GM23338 (cell line): ENCODE results near the gene L3MBTL4. TPM values are rescaled to one million over a fixed set of nuclear protein-coding genes. Genes with fewer than 3 reads are reported as not detected.

Source experiments
- ATAC-seq: fragments of 200-7000 bp; cut with Tn5 transposase; 3 replicates; pipeline ENCODE4 v1.9.1; 2020
- DNase-seq: peaks from one replicate; pipeline ENCODE4 v3.0.0-alpha.2; 2015; ENCODE audit warnings: low spot score
- H2AFZ ChIP-seq: fragments of 200-600 bp; sonication (generic); 2 replicates; pipeline ENCODE4 v1.8.0; 2016; ENCODE audit warnings: antibody characterized with exemption, mild to moderate bottlenecking, moderate library complexity
- H3F3A ChIP-seq: fragments of 200-600 bp; sonication (generic); replicated peaks from 2 replicates; pipeline ENCODE4 v1.8.0; 2017; ENCODE audit warnings: antibody characterized with exemption, mixed run types, low read depth
- H3K27ac ChIP-seq: fragments of 200-600 bp; sonication (generic); 2 replicates; pipeline ENCODE4 v1.6.1; 2016; ENCODE audit warnings: low read depth
- H3K27me3 ChIP-seq: fragments of 200-600 bp; sonication (generic); 2 replicates; pipeline ENCODE4 v1.8.0; 2016; ENCODE audit warnings: mild to moderate bottlenecking, mixed run types, moderate library complexity; ENCODE audit not compliant: insufficient read depth
- H3K36me3 ChIP-seq: fragments of 200-600 bp; sonication (generic); 2 replicates; pipeline ENCODE4 v1.8.0; 2016; ENCODE audit warnings: mild to moderate bottlenecking; ENCODE audit not compliant: insufficient read depth
- H3K4me1 ChIP-seq: fragments of 200-600 bp; sonication (generic); 2 replicates; pipeline ENCODE4 v1.8.0; 2016; ENCODE audit warnings: mild to moderate bottlenecking, moderate library complexity; ENCODE audit not compliant: insufficient read depth
- H3K4me2 ChIP-seq: fragments of 200-600 bp; sonication (generic); 2 replicates; pipeline ENCODE4 v1.7.1; 2017; ENCODE audit warnings: mixed run types
- H3K4me3 ChIP-seq: fragments of 200-600 bp; sonication (generic); 2 replicates; pipeline ENCODE4 v1.6.1; 2016; ENCODE audit warnings: mixed run types
- H3K79me2 ChIP-seq: fragments of 200-600 bp; sonication (generic); replicated peaks from 2 replicates; pipeline ENCODE4 v1.8.0; 2017; ENCODE audit warnings: mild to moderate bottlenecking; ENCODE audit not compliant: insufficient read depth
- H3K9me2 ChIP-seq: fragments of 200-600 bp; sonication (generic); 2 replicates; pipeline ENCODE4 v1.8.0; 2017; ENCODE audit not compliant: insufficient read depth
- H4K20me1 ChIP-seq: fragments of 200-600 bp; sonication (generic); replicated peaks from 2 replicates; pipeline ENCODE4 v1.8.0; 2017; ENCODE audit warnings: mild to moderate bottlenecking; ENCODE audit not compliant: insufficient read depth
- H3K27ac Mint-ChIP-seq: 2 replicates; pipeline ENCODE4 v1.8.0; 2020; ENCODE audit warnings: inconsistent platforms, mild to moderate bottlenecking, moderate library complexity, mixed read lengths
- H3K27me3 Mint-ChIP-seq: 3 replicates; pipeline ENCODE4 v1.8.0; 2022; ENCODE audit warnings: low read depth, mild to moderate bottlenecking, moderate library complexity, mixed read lengths, inconsistent platforms; ENCODE audit not compliant: insufficient read depth, poor library complexity
- H3K36me3 Mint-ChIP-seq: 3 replicates; pipeline ENCODE4 v1.8.0; 2021; ENCODE audit warnings: low read depth, mild to moderate bottlenecking, inconsistent platforms, moderate library complexity, mixed read lengths
- H3K4me1 Mint-ChIP-seq: 3 replicates; pipeline ENCODE4 v1.8.0; 2020; ENCODE audit warnings: mild to moderate bottlenecking, inconsistent platforms, mixed read lengths
- H3K4me3 Mint-ChIP-seq: 3 replicates; pipeline ENCODE4 v1.8.0; 2021; ENCODE audit warnings: moderate library complexity, mild to moderate bottlenecking, inconsistent platforms, mixed read lengths
- H3K9me3 Mint-ChIP-seq: 3 replicates; pipeline ENCODE4 v1.8.0; 2020; ENCODE audit warnings: moderate library complexity, mild to moderate bottlenecking, inconsistent platforms, mixed read lengths
- CREB1 ChIP-seq: fragments of 250-450 bp; sonication (Bioruptor Pico); IDR thresholded peaks from 2 replicates; pipeline ENCODE4 v1.5.0; 2020; ENCODE audit warnings: low read depth, mild to moderate bottlenecking, moderate library complexity
- EZH2phosphoT487 ChIP-seq: fragments of 200-600 bp; sonication (generic); IDR thresholded peaks from one replicate; pipeline ENCODE4 v1.8.1; 2018; ENCODE audit warnings: antibody characterized with exemption; ENCODE audit not compliant: unreplicated experiment
- JUNB ChIP-seq: IDR thresholded peaks from one replicate; pipeline ENCODE4 v1.6.1; 2016; ENCODE audit warnings: antibody characterized with exemption; ENCODE audit not compliant: unreplicated experiment
- NANOG ChIP-seq: IDR thresholded peaks from 2 replicates; pipeline ENCODE4 v1.6.1; 2016; ENCODE audit warnings: antibody characterized with exemption, borderline replicate concordance
- POLR2AphosphoS5 ChIP-seq: IDR thresholded peaks from 2 replicates; pipeline ENCODE4 v1.6.1; 2016; ENCODE audit warnings: antibody characterized with exemption, low read depth
- ZNF114 ChIP-seq: fragments of 250-450 bp; sonication (Bioruptor Pico); IDR thresholded peaks from 2 replicates; pipeline ENCODE4 v1.5.0; 2020; ENCODE audit warnings: mild to moderate bottlenecking, moderate library complexity
- ZNF462 ChIP-seq: fragments of 250-450 bp; sonication (Bioruptor Pico); IDR thresholded peaks from 2 replicates; pipeline ENCODE4 v1.5.0; 2020; ENCODE audit warnings: mild to moderate bottlenecking, moderate library complexity
- polyA plus RNA-seq: library from polyadenylated mRNA; unstranded; fragments of >200 nt; fragmentation: Nextera tagmentation; extraction: Ambion mirVana; gene quantifications from 2 replicates; pipeline ENCODE4 v1.2.1, GENCODE V29; 2016
- total RNA-seq: library from RNA; depleted of rRNA; stranded (reverse); fragments of >200 nt; shearing (Covaris generic); gene quantifications from 2 replicates; pipeline ENCODE4 v1.2.3, GENCODE V29; 2014
- TF ChIP-seq, protein P1 (sequence below): IDR thresholded peaks from 2 replicates; pipeline ENCODE4 v1.6.1; 2016; ENCODE audit warnings: antibody characterized with exemption
- TF ChIP-seq, protein P2 (sequence below): IDR thresholded peaks from one replicate; pipeline ENCODE4 v1.6.1; 2018; ENCODE audit warnings: antibody characterized with exemption; ENCODE audit not compliant: unreplicated experiment

Gene L3MBTL4
- total and polyA plus RNA-seq, 2 experiments from 2014 or later: 0.48 to 2.8 TPM

DNA sequence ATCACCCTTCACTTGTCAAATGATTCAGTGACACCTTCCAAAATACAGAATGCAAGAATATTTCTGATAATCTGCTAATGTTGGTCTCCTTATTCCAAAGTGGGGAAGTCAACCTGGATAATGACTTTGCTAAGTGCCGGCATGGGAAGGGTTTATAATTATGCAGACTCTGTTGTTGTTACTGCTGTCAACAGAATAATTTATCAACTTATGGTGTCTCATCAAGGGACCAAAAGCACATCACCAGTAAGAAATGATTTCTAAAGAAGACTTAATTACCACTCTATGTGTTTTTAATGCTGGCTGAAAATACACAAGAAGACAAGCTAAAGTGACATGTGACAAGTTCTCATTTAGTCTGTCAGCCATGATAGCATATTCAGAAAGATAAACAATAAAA is 403.8 kb downstream of the L3MBTL4 start (continued):
- no peak for TF ChIP-seq ZNF462 (CRISPR knock-in tag)

DNA sequence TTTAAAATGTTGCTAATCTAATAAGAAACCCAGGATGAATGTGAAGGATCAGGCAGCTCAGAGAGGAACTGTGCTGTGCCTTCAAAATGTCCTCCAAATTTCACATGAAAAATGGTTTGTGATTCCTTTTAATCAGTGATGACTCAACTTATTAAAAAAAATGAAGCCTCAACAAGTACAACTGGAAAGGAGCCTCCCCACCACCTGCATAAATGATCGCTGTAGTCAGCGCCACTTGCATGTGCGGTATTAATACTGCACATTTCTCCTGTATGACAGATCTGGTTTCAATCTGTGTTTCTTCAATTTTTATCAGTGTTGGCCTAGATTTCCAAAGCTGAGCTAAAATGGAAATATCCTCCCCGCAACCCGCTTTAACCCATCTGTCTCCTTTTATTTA is 404.4 kb downstream of the L3MBTL4 start:
- TF ChIP-seq CREB1 (CRISPR knock-in tag) (no peak), ZNF114 (CRISPR knock-in tag) (no peak), POLR2AphosphoS5 (no peak), NANOG (no peak), EZH2phosphoT487 (no peak), JUNB (no peak)
- TF ChIP-seq, protein P1, sequence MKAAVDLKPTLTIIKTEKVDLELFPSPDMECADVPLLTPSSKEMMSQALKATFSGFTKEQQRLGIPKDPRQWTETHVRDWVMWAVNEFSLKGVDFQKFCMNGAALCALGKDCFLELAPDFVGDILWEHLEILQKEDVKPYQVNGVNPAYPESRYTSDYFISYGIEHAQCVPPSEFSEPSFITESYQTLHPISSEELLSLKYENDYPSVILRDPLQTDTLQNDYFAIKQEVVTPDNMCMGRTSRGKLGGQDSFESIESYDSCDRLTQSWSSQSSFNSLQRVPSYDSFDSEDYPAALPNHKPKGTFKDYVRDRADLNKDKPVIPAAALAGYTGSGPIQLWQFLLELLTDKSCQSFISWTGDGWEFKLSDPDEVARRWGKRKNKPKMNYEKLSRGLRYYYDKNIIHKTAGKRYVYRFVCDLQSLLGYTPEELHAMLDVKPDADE: no peak
- TF ChIP-seq, protein P2, sequence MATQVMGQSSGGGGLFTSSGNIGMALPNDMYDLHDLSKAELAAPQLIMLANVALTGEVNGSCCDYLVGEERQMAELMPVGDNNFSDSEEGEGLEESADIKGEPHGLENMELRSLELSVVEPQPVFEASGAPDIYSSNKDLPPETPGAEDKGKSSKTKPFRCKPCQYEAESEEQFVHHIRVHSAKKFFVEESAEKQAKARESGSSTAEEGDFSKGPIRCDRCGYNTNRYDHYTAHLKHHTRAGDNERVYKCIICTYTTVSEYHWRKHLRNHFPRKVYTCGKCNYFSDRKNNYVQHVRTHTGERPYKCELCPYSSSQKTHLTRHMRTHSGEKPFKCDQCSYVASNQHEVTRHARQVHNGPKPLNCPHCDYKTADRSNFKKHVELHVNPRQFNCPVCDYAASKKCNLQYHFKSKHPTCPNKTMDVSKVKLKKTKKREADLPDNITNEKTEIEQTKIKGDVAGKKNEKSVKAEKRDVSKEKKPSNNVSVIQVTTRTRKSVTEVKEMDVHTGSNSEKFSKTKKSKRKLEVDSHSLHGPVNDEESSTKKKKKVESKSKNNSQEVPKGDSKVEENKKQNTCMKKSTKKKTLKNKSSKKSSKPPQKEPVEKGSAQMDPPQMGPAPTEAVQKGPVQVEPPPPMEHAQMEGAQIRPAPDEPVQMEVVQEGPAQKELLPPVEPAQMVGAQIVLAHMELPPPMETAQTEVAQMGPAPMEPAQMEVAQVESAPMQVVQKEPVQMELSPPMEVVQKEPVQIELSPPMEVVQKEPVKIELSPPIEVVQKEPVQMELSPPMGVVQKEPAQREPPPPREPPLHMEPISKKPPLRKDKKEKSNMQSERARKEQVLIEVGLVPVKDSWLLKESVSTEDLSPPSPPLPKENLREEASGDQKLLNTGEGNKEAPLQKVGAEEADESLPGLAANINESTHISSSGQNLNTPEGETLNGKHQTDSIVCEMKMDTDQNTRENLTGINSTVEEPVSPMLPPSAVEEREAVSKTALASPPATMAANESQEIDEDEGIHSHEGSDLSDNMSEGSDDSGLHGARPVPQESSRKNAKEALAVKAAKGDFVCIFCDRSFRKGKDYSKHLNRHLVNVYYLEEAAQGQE: no peak
- peaks cover 7% of the 10 kb centered on the region; the same call in 2 of the 3 replicates for H3K4me1 Mint-ChIP-seq
- no peaks in the 10 kb centered on the region; the same call in 1 of the 2 replicates for H3K36me3 ChIP-seq
- peaks cover 4% of the 10 kb centered on the region for H3K27me3 Mint-ChIP-seq
- DNase-seq: no peak
- no peak overlapping the region for H3K4me3 Mint-ChIP-seq
- H3K27me3 ChIP-seq: no peaks in the 10 kb centered on the region
- H3K36me3 Mint-ChIP-seq: no peaks in the 10 kb centered on the region
- ATAC-seq: no peak
- no peak overlapping the region for H2AFZ ChIP-seq
- no peak overlapping the region for H3K27ac ChIP-seq
- H3F3A ChIP-seq: no peaks in the 10 kb centered on the region
- H3K4me1 ChIP-seq: no peaks in the 10 kb centered on the region
- H3K79me2 ChIP-seq: no peaks in the 10 kb centered on the region
- 0 out of 2 replicates have a peak, but pooled peaks cover 7% of the 10 kb centered on the region for H3K9me2 ChIP-seq
- H3K4me3 ChIP-seq: no peak overlapping the region
- no peak overlapping the region for H3K4me2 ChIP-seq
- no peaks in the 10 kb centered on the region for H4K20me1 ChIP-seq
- no peaks in the 10 kb centered on the region for H3K9me3 Mint-ChIP-seq
- H3K27ac Mint-ChIP-seq: no peak overlapping the region
